Smooth muscle cell (in vitro differentiated cells): ENCODE measurements around the gene TRIM22. TPM values are rescaled to one million over a fixed set of nuclear protein-coding genes. Genes with fewer than 3 reads are reported as not detected.

Source experiments
- DNase-seq: peaks from one replicate; lab custom pipeline; 2025; ENCODE audit not compliant: unreplicated experiment; lab: John Stamatoyannopoulos, UW
- H2AFZ ChIP-seq: fragments of 200-600 bp; sonication (generic); 2 replicates; pipeline ENCODE4 v1.6.0; 2016; ENCODE audit warnings: antibody characterized with exemption, low read depth, mild to moderate bottlenecking
- H3F3A ChIP-seq: fragments of 200-600 bp; sonication (generic); 2 replicates; pipeline ENCODE4 v1.6.0; 2017; ENCODE audit warnings: antibody characterized with exemption, low read depth
- H3K27ac ChIP-seq: fragments of 200-600 bp; sonication (generic); 2 replicates; pipeline ENCODE4 v1.5.1; 2016; ENCODE audit warnings: low read depth, mild to moderate bottlenecking
- H3K27me3 ChIP-seq: fragments of 200-600 bp; sonication (generic); 2 replicates; pipeline ENCODE4 v1.6.1; 2016; ENCODE audit warnings: low read depth, mild to moderate bottlenecking
- H3K36me3 ChIP-seq: fragments of 200-600 bp; sonication (generic); 2 replicates; pipeline ENCODE4 v1.5.1; 2016; ENCODE audit warnings: low read depth
- H3K4me1 ChIP-seq: fragments of 200-600 bp; sonication (generic); 2 replicates; pipeline ENCODE4 v1.5.1; 2016; ENCODE audit warnings: low read depth
- H3K4me2 ChIP-seq: fragments of 200-600 bp; sonication (generic); 2 replicates; pipeline ENCODE4 v1.6.0; 2016; ENCODE audit warnings: mild to moderate bottlenecking
- H3K4me3 ChIP-seq: fragments of 200-600 bp; sonication (generic); 2 replicates; pipeline ENCODE4 v1.5.1; 2016; ENCODE audit warnings: mild to moderate bottlenecking
- H3K79me2 ChIP-seq: fragments of 200-600 bp; sonication (generic); 2 replicates; pipeline ENCODE4 v1.6.0; 2016; ENCODE audit warnings: low read depth, mild to moderate bottlenecking
- H3K9ac ChIP-seq: fragments of 200-600 bp; sonication (generic); 2 replicates; pipeline ENCODE4 v1.6.0; 2016; ENCODE audit warnings: low read depth
- H3K9me3 ChIP-seq: fragments of 200-600 bp; sonication (generic); replicated peaks from 2 replicates; pipeline ENCODE4 v1.5.1; 2016; ENCODE audit warnings: low read depth
- H4K20me1 ChIP-seq: fragments of 200-600 bp; sonication (generic); 2 replicates; pipeline ENCODE4 v1.6.0; 2016; ENCODE audit warnings: low read depth
- WGBS: methylation state at CpG from one replicate; pipeline ENCODE4 v1.1.7; 2016; ENCODE audit warnings: low lambda C conversion rate; 5-methylcytosine and 5-hydroxymethylcytosine counted together
- polyA plus RNA-seq: library from polyadenylated mRNA; unstranded; fragments of >200 nt; fragmentation: Nextera tagmentation; extraction: Ambion mirVana; gene quantifications from 2 replicates; pipeline ENCODE4 v1.2.1, GENCODE V29; 2016
- total RNA-seq: library from RNA; depleted of rRNA; stranded (reverse); fragments of >200 nt; gene quantifications from 2 replicates; pipeline ENCODE4 v1.2.3, GENCODE V29; 2014
- TF ChIP-seq, protein P1 (sequence below): fragments of 200-600 bp; sonication (generic); IDR thresholded peaks from 2 replicates; pipeline ENCODE4 v1.5.1; 2017; ENCODE audit warnings: borderline replicate concordance, mild to moderate bottlenecking, antibody characterized with exemption; ENCODE audit not compliant: insufficient read depth, poor library complexity, severe bottlenecking

Gene TRIM22
- total and polyA plus RNA-seq, 2 experiments from 2014 or later, result 26.1 to 34.4 TPM

DNA sequence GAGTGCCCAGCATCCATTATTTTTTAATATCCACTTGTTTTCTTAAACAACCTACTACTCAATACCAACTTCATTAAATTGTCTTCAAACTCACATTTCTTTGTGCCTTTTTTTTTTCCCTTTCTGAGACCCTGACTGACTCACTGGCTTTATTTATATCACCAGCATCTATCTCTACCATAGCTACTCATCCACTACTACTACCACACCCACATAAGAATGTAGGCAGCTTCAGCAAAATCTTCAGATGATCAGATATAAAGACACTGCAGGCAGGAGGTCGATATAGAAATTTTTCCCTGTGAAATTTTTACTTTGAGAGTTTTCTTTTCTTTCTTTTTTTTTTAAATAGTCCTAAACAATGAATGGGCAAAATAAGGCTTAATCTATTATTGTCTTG, 48.8 kb downstream of the TRIM22 start:
- Histone ChIP-seq H3K9me3 (no peaks in the 10 kb centered on the region), H3K4me1 (no peaks in the 10 kb centered on the region), H3F3A (no peaks in the 10 kb centered on the region), H2AFZ (no peak overlapping the region), H3K27me3 (no peaks in the 10 kb centered on the region), H3K36me3 (no peaks in the 10 kb centered on the region), H3K4me3 (no peak overlapping the region), H3K27ac (no peak overlapping the region), H3K4me2 (no peak overlapping the region), H4K20me1 (no peaks in the 10 kb centered on the region), H3K79me2 (no peaks in the 10 kb centered on the region), H3K9ac (no peak overlapping the region)
- 73% methylated on average over 1 of the region's 1 CpG for WGBS
- DNase-seq, result no peak
- TF ChIP-seq, protein P1, sequence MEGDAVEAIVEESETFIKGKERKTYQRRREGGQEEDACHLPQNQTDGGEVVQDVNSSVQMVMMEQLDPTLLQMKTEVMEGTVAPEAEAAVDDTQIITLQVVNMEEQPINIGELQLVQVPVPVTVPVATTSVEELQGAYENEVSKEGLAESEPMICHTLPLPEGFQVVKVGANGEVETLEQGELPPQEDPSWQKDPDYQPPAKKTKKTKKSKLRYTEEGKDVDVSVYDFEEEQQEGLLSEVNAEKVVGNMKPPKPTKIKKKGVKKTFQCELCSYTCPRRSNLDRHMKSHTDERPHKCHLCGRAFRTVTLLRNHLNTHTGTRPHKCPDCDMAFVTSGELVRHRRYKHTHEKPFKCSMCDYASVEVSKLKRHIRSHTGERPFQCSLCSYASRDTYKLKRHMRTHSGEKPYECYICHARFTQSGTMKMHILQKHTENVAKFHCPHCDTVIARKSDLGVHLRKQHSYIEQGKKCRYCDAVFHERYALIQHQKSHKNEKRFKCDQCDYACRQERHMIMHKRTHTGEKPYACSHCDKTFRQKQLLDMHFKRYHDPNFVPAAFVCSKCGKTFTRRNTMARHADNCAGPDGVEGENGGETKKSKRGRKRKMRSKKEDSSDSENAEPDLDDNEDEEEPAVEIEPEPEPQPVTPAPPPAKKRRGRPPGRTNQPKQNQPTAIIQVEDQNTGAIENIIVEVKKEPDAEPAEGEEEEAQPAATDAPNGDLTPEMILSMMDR, result no peak

DNA sequence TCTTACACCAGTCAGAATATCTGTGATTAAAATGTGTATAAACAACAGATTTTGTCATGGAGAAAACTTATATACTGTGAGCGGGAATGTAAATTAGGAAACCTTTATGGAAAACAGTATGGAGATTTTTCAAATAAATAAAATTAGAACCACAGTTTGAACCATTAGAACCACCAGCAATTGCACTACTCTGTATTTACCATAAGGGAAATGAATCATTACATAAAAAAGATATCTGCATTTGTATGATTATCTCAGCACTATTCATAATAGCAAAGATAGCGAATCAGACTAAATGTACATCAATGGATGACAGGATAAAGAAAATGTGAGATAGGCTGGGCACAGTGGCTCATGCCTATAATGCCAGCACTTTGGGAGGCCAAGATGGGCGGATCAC, 57.0 kb downstream of the TRIM22 start:
- H3K4me1 ChIP-seq, result no peaks in the 10 kb centered on the region
- TF ChIP-seq, protein P1, result no peak

DNA sequence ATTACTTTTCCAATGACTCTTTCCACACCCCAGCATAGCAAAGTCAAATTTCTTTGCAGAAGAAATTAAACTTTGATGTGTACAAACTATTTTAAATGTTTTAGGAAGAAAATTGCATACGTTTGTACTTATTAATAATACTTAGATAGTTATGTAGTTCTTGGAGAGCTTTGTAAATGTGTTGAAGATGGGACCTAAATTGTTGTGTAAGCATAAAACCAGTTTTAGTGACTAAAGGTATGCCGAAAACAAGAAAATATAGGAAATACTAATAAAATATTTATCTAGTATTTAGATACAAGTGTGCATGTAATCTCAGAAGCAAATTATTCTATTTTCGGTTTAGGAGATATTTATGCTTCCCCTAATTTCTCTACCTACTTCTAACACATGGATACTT, 60.2 kb downstream of the TRIM22 start:
- no peak for DNase-seq
- no peaks in the 10 kb centered on the region for H4K20me1 ChIP-seq
- H3K9me3 ChIP-seq, result no peaks in the 10 kb centered on the region
- no peak overlapping the region for H3K4me3 ChIP-seq
- H3K79me2 ChIP-seq, result no peaks in the 10 kb centered on the region
- H3K27me3 ChIP-seq, result no peaks in the 10 kb centered on the region
- H3K4me1 ChIP-seq, result no peaks in the 10 kb centered on the region
- no peak overlapping the region for H3K9ac ChIP-seq
- H2AFZ ChIP-seq, result no peak overlapping the region
- no peak overlapping the region for H3K4me2 ChIP-seq
- H3K36me3 ChIP-seq, result no peaks in the 10 kb centered on the region
- H3K27ac ChIP-seq, result no peak overlapping the region
- TF ChIP-seq, protein P1, result no peak
- WGBS, result 84% methylated on average over 3 of the region's 3 CpGs
- H3F3A ChIP-seq, result no peaks in the 10 kb centered on the region

More for the DNA sequence above, 57.0 kb downstream of the TRIM22 start:
- H3K4me2 ChIP-seq, result no peak overlapping the region
- no peak overlapping the region for H3K4me3 ChIP-seq
- H3K9ac ChIP-seq, result no peak overlapping the region
- H3K79me2 ChIP-seq, result no peaks in the 10 kb centered on the region
- DNase-seq, result no peak
- no peaks in the 10 kb centered on the region for H4K20me1 ChIP-seq
- no peak overlapping the region for H3K27ac ChIP-seq
- whole genome bisulfite sequencing, result 100% methylated on average over 3 of the region's 3 CpGs
- H3K9me3 ChIP-seq, result no peaks in the 10 kb centered on the region
- H3F3A ChIP-seq, result no peaks in the 10 kb centered on the region
- H3K36me3 ChIP-seq, result no peaks in the 10 kb centered on the region
- H2AFZ ChIP-seq, result no peak overlapping the region
- no peaks in the 10 kb centered on the region for H3K27me3 ChIP-seq

DNA sequence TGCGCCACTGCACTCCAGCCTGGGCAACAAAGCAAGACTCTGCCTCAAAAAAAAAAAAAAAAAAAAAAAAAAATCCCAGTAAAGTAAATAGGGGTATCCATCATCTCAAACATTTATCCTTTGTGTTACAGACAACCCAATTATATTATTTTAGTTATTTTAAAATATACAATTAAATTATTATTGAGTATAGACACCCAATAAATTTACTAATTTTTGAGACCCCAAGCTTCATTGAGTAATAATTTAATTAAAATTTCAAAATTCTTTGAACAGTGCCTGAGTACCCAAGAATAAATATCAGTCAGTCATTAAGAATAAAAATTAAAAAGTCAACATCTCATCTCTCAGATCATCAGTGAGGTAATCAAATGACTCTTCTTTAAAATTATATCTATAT, 64.4 kb downstream of the TRIM22 start, which contains the start of gene OR52N4:
OR52N4 (plus strand) TSS at position 301 of the 400 bp plus-strand sequence. CDS start 498 bp downstream, outside the sequence.
- H3K4me3 ChIP-seq, result no peak within 1 kb of the TSS
- H3K9me3 ChIP-seq, result no peaks in the 10 kb centered on the region
- no peaks in the 10 kb centered on the region for H3F3A ChIP-seq
- TF ChIP-seq, protein P1, result no peak
- H3K9ac ChIP-seq, result no peak within 1 kb of the TSS
- H3K27me3 ChIP-seq, result no peaks in the 10 kb centered on the region
- H3K4me2 ChIP-seq, result no peak within 1 kb of the TSS
- H4K20me1 ChIP-seq, result no peaks in the 10 kb centered on the region
- no peaks in the 10 kb centered on the region for H3K36me3 ChIP-seq
- H3K27ac ChIP-seq, result no peak within 1 kb of the TSS
- DNase-seq, result no peak
- no peak within 1 kb of the TSS for H2AFZ ChIP-seq
- WGBS, result 100% methylated on average over 1 of the region's 1 CpG
- H3K4me1 ChIP-seq, result no peaks in the 10 kb centered on the region
- H3K79me2 ChIP-seq, result no peaks in the 10 kb centered on the region
